ENCODE results near the gene KIRREL1. TPM values are rescaled to one million over a fixed set of nuclear protein-coding genes. Genes with fewer than 3 reads are reported as not detected.

The KIRREL1 gene
- total and polyA plus RNA-seq, 4 donors, result 15.3 to 102 (median 69.1) TPM

DNA sequence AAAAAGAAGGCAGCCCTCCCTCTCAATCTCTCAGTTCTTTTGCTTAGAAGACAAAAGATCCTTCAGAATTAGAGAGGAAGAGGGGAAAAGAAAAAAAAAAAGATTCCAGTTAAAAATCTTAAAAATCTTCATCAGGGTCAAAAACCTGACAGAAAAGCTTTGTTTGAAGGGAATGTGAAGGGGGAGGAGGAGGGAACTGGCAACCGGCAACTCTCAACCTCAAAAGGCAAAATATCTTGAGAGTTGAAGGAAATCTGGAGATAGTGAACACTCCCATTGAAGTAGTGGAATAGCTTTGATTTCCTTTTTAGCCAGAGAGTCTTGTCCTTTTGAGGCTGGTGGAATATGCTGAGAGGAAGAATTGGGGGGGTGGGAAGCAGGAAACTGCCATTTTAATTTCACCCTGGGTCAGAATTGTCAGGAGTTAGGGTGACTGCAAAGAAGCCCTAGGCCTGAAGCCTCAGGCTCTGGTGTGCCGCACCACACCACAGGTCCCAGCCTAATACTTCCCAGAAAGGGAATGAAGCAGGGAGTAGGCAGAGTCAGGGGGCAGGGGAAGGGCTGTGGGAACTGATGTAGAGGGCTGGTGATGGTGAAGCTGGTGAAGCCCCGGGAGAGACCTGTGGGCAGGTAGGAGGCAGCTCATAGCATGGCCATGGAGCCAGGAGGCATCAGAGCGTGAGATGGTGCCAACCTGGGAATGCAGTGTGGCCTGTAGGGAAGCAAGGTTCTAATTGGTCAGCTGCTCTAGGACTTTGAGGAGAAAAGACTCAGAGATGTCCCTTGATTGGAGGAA, 24.6 kb downstream of the KIRREL1 start:
- DNase-seq (no peak), ATAC-seq (ENCODE audit: low FRiP score) (no peak)
- H3K9me3 ChIP-seq (ENCODE audit: control insufficient read depth, low read length), result no peaks in the 10 kb centered on the region
- H3K27me3 ChIP-seq (ENCODE audit: control insufficient read depth in 1 of 2, insufficient read depth in 2 of 2, low read length in 1 of 2), result no peaks in the 10 kb centered on the region
- 35 to 40% methylated on average over 4 of the region's 4 CpGs for WGBS, 2 donors
- no peaks in the 10 kb centered on the region for H3K36me3 ChIP-seq (ENCODE audit: control insufficient read depth in 1 of 2, insufficient read depth in 2 of 2, low read length in 1 of 2)
- H3K27ac ChIP-seq (ENCODE audit: low read depth in 1 of 2, low read length in 2 of 2), result peak overlapping the region; percentile 69 to 84
- H3K4me3 ChIP-seq (ENCODE audit: low read length in 2 of 2), result no peak overlapping the region
- intact Hi-C loops (cut with DNase I), result no loop called here
- H3K4me1 ChIP-seq (ENCODE audit: control insufficient read depth in 1 of 2, insufficient read depth in 2 of 2, low read length in 2 of 2), result peaks cover 11 to 17% of the 10 kb centered on the region in 2 donors

DNA sequence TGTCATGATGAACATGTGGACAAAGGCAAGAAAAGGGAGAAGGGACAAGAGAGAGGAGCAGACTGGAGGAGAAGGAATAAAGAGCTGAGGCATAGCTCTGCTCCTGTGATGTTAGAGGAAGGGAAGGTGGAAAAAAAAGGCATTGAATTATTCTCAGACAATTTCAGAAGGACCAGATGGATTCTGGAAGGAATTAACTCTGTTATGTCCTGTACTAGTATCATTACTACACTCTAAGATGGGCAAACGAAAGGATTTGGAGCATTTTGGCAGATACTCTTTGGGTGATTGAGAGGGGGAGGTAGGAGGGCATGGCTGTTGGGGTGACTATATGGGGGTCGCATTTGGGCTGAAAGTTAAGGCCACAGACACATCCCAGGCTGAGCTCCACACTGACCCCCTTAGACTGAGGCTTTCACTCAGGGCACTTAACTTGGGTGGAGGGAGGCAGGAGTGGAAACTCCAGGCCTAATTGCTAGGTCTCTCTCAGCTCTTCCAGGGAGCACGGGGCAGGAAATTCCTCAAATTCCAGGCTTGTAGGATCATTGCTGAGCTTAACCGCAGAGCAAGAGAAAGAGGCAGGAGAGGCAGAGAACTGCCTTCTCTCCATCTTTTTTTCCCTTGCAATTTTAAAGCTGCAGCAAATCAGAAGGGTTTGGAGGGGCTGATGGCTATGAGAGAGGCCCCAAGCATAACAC, 25.9 kb downstream of the KIRREL1 start:
- ATAC-seq (ENCODE audit: low FRiP score), result peak; percentile 86
- no peaks in the 10 kb centered on the region for H3K27me3 ChIP-seq (ENCODE audit: control insufficient read depth in 1 of 2, insufficient read depth in 2 of 2, low read length in 1 of 2)
- H3K36me3 ChIP-seq (ENCODE audit: control insufficient read depth in 1 of 2, insufficient read depth in 2 of 2, low read length in 1 of 2), result no peaks in the 10 kb centered on the region
- WGBS, 2 donors, result 7% methylated on average over 4 of the region's 4 CpGs
- peak in 1 of 2 donors; percentile 73 for DNase-seq
- peaks cover 11 to 12% of the 10 kb centered on the region in 2 donors for H3K4me1 ChIP-seq (ENCODE audit: control insufficient read depth in 1 of 2, insufficient read depth in 2 of 2, low read length in 2 of 2)
- intact Hi-C loops (cut with DNase I), result no loop called here
- H3K4me3 ChIP-seq (ENCODE audit: low read length in 2 of 2), result peak overlapping the region in 1 of 2 donors; percentile 45
- H3K9me3 ChIP-seq (ENCODE audit: control insufficient read depth, low read length), result no peaks in the 10 kb centered on the region
- H3K27ac ChIP-seq (ENCODE audit: low read depth in 1 of 2, low read length in 2 of 2), result peak overlapping the region; percentile 69 to 84

DNA sequence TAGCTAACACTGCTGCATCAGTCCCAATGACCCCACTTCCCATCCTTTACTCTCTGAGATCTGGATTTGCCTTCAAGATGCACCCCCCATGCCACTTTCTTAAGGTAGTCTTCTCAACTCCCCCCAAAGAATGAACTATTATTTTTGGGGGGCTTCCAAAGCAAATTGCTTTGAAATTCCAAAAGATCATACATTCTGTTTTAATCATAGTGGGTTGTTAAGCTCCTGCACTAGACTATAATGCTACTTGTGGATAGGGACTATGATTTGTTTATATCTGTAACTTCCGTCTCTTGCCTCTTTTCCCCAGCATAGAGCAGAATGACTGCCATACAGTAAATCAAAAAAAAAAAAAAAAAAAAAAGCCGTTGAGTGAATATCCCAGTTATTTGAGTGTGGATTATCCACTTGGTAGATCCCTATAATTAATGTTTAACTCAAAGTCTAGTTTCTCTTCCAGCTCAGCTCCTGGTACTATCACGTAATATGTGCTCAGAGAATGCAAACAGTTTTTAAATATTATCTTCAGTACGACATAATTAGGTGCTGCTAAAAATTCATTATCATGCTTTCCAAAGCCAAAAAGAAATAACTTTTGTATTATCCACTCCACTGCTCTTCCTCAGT, 26.9 kb downstream of the KIRREL1 start:
- peaks cover 6 to 12% of the 10 kb centered on the region in 2 donors for H3K4me1 ChIP-seq (ENCODE audit: control insufficient read depth in 1 of 2, insufficient read depth in 2 of 2, low read length in 2 of 2)
- DNase-seq (no peak), ATAC-seq (ENCODE audit: low FRiP score) (no peak)
- H3K27ac ChIP-seq (ENCODE audit: low read depth in 1 of 2, low read length in 2 of 2), result peak overlapping the region; percentile 69 to 93
- H3K4me3 ChIP-seq (ENCODE audit: low read length in 2 of 2), result peak overlapping the region in 1 of 2 donors; percentile 45
- intact Hi-C loops (cut with DNase I), result loop anchor here in 1 of 2 donors (2.0 kb wide), 1 partner anchor 14 kb away; no protein-coding TSS in a partner anchor
- no peaks in the 10 kb centered on the region for H3K9me3 ChIP-seq (ENCODE audit: control insufficient read depth, low read length)
- WGBS, 2 donors, result 15 to 20% methylated on average over 4 of the region's 4 CpGs
- no peaks in the 10 kb centered on the region for H3K36me3 ChIP-seq (ENCODE audit: control insufficient read depth in 1 of 2, insufficient read depth in 2 of 2, low read length in 1 of 2)
- H3K27me3 ChIP-seq (ENCODE audit: control insufficient read depth in 1 of 2, insufficient read depth in 2 of 2, low read length in 1 of 2), result no peaks in the 10 kb centered on the region

DNA sequence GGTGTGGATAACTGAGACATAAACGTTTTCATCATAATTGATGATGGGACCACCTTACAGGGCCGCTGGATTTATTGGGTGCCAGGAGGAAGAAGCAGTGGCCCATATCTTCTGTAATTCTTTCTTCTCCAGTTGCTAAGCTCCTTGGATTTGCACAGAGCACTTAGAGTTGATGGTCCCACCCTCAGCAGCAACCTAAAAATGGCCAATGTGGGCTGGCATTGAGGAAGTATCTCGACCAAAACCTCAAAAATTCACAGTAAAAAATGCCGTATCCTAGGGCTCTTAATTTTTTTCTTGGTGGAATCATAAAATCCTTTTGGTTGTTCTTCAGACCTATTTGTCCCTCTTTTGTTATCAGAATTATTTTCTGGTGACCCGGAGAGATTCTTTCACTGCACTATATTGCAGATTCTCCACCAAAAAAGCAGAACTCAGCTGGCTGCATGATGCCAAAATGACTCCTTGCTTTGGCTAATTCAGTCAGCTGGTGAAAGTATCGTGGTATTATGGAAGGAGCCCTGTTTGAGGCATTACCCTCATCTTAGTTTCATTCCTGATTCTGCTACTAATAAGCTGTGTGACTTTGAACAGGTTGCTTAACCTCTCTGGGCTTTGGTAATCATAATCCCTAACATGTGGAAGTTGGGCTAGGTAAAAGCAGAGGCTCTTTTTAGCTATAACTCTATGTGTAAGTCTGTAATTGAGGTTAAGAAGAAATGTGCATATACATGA, 27.6 kb downstream of the KIRREL1 start:
- Histone ChIP-seq H3K36me3 (ENCODE audit: control insufficient read depth in 1 of 2, insufficient read depth in 2 of 2, low read length in 1 of 2) (no peaks in the 10 kb centered on the region), H3K4me3 (ENCODE audit: low read length in 2 of 2) (no peak overlapping the region), H3K9me3 (ENCODE audit: control insufficient read depth, low read length) (no peaks in the 10 kb centered on the region), H3K27ac (ENCODE audit: low read depth in 1 of 2, low read length in 2 of 2) (peak overlapping the region; percentile 69 to 93), H3K27me3 (ENCODE audit: control insufficient read depth in 1 of 2, insufficient read depth in 2 of 2, low read length in 1 of 2) (no peaks in the 10 kb centered on the region), H3K4me1 (ENCODE audit: control insufficient read depth in 1 of 2, insufficient read depth in 2 of 2, low read length in 2 of 2) (peaks cover 6 to 12% of the 10 kb centered on the region in 2 donors)
- WGBS, 2 donors, result 7 to 8% methylated on average over 6 of the region's 6 CpGs
- DNase-seq (no peak), ATAC-seq (ENCODE audit: low FRiP score) (no peak)
- intact Hi-C loops (cut with DNase I), result loop anchor here in 1 of 2 donors (2.0 kb wide), 1 partner anchor 14 kb away; no protein-coding TSS in a partner anchor

DNA sequence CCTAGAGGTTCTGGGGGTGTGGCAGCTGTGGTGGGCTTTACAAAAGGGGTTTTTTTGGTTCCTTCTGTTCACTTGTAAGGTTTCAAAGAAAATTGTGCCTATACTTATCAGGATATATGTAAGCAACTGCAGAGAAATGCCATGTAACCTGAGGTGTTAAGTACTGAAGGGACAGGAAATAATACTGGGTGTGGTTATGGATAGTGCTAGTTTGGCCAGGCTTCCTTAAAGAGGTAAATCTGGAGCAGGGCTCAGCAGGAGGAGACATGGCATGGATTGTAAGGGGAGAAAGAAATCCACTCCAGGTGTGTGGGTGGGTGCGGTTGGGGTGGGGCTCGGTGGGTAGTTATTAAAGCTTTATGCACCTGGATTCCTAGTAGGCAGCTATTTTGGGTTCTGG, 28.3 kb downstream of the KIRREL1 start:
- Histone ChIP-seq H3K36me3 (ENCODE audit: control insufficient read depth in 1 of 2, insufficient read depth in 2 of 2, low read length in 1 of 2) (no peaks in the 10 kb centered on the region), H3K4me3 (ENCODE audit: low read length in 2 of 2) (no peak overlapping the region), H3K9me3 (ENCODE audit: control insufficient read depth, low read length) (no peaks in the 10 kb centered on the region), H3K27me3 (ENCODE audit: control insufficient read depth in 1 of 2, insufficient read depth in 2 of 2, low read length in 1 of 2) (no peaks in the 10 kb centered on the region), H3K27ac (ENCODE audit: low read depth in 1 of 2, low read length in 2 of 2) (peak overlapping the region; percentile 69 to 90), H3K4me1 (ENCODE audit: control insufficient read depth in 1 of 2, insufficient read depth in 2 of 2, low read length in 2 of 2) (peaks cover 9 to 13% of the 10 kb centered on the region in 2 donors)
- DNase-seq, result no peak
- 46 to 50% methylated on average over 2 of the region's 2 CpGs for WGBS, 2 donors
- intact Hi-C loops (cut with DNase I), result loop anchor here in 1 of 2 donors (2.0 kb wide), 1 partner anchor 15 kb away; no protein-coding TSS in a partner anchor
- no peak for ATAC-seq (ENCODE audit: low FRiP score)

DNA sequence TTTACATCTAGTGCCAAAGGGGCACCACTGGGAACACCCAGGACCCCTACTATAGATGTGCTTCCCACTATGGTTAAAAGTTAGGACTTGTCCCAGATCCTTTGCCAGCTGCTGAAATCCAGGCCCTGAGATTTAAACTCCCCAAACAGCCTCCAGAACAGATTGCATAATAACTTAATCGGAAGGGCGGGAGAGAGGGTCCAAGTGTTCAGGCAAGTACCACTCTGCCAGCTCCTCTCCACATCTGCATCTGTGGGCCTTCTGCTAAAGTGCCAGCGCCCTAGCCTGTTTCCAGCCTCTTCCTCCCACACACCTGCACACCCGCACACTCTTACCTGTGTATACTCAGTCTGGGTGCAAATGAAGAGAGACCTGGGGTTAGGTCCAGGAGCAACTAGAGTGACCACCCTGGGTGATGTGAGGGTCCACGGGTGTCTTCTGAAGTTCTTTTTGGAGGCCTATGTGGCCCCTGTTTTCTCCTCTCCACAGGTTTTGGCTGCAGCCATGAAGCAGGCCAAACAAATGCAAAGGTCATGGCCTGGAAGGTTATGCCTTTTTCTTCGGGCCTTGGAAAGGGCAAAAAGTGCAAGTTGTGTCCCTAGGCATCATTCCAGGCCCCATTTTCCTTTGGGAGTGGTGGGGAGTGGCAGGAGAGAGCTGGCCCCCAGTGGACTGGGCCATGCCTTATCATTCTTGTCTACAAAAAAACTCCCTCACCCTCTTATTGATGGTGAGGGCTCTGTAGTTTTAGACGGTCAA, 29.3 kb downstream of the KIRREL1 start:
- Histone ChIP-seq H3K27me3 (ENCODE audit: control insufficient read depth in 1 of 2, insufficient read depth in 2 of 2, low read length in 1 of 2) (no peaks in the 10 kb centered on the region), H3K4me1 (ENCODE audit: control insufficient read depth in 1 of 2, insufficient read depth in 2 of 2, low read length in 2 of 2) (peaks cover 9 to 14% of the 10 kb centered on the region in 2 donors), H3K36me3 (ENCODE audit: control insufficient read depth in 1 of 2, insufficient read depth in 2 of 2, low read length in 1 of 2) (no peaks in the 10 kb centered on the region), H3K9me3 (ENCODE audit: control insufficient read depth, low read length) (no peaks in the 10 kb centered on the region), H3K4me3 (ENCODE audit: low read length in 2 of 2) (no peak overlapping the region), H3K27ac (ENCODE audit: low read depth in 1 of 2, low read length in 2 of 2) (peak overlapping the region; percentile 69 to 89)
- intact Hi-C loops (cut with DNase I), result no loop called here
- ATAC-seq (ENCODE audit: low FRiP score) (peak; percentile 60), DNase-seq (no peak)
- 4 to 13% methylated on average over 7 of the region's 7 CpGs for WGBS, 2 donors

DNA sequence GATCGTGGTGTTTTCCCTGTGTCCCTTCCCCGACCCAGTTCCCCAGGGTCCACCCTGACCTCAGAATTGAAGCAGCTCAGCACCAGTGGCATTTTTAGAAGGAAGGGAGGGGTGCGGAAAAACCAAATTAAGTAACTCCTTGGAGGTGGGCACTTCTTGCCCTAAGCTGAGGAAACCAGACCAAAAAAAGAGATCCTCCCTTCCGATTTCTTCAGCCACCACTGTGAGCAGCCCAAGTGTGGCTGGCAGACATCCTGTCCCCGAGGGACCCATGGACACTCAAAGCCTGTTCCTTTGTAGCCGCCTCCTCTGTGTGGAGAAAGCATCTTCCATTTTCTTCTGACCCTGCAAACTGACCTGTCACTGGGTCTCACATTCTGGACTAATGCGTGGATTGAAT, 31.3 kb downstream of the KIRREL1 start:
- Histone ChIP-seq H3K27ac (ENCODE audit: low read depth in 1 of 2, low read length in 2 of 2) (peak overlapping the region; percentile 61 to 90), H3K27me3 (ENCODE audit: control insufficient read depth in 1 of 2, insufficient read depth in 2 of 2, low read length in 1 of 2) (no peaks in the 10 kb centered on the region), H3K4me1 (ENCODE audit: control insufficient read depth in 1 of 2, insufficient read depth in 2 of 2, low read length in 2 of 2) (peaks cover 6 to 9% of the 10 kb centered on the region in 2 donors), H3K4me3 (ENCODE audit: low read length in 2 of 2) (no peak overlapping the region), H3K36me3 (ENCODE audit: control insufficient read depth in 1 of 2, insufficient read depth in 2 of 2, low read length in 1 of 2) (no peaks in the 10 kb centered on the region), H3K9me3 (ENCODE audit: control insufficient read depth, low read length) (no peaks in the 10 kb centered on the region)
- intact Hi-C loops (cut with DNase I), result no loop called here
- peak; percentile 70 for ATAC-seq (ENCODE audit: low FRiP score)
- 10% methylated on average over 7 of the region's 7 CpGs for WGBS, 2 donors
- DNase-seq, result peak; percentile 74 to 85

All from aorta (tissue), 5 donors.